Activated CD4-positive, alpha-beta T cell treated with anti-CD3 and anti-CD28 coated beads, Interleukin-2, amount 50 U/mL, for 16 hours (primary cell): ENCODE data around the gene CD7.
A peak's percentile ranks its signal among the peaks of the same experiment; 100 is the strongest.

Experiments
- DNase-seq: peaks from one replicate; pipeline ENCODE4 v3.0.0-alpha.2; 2020

CD7 gene

DNA sequence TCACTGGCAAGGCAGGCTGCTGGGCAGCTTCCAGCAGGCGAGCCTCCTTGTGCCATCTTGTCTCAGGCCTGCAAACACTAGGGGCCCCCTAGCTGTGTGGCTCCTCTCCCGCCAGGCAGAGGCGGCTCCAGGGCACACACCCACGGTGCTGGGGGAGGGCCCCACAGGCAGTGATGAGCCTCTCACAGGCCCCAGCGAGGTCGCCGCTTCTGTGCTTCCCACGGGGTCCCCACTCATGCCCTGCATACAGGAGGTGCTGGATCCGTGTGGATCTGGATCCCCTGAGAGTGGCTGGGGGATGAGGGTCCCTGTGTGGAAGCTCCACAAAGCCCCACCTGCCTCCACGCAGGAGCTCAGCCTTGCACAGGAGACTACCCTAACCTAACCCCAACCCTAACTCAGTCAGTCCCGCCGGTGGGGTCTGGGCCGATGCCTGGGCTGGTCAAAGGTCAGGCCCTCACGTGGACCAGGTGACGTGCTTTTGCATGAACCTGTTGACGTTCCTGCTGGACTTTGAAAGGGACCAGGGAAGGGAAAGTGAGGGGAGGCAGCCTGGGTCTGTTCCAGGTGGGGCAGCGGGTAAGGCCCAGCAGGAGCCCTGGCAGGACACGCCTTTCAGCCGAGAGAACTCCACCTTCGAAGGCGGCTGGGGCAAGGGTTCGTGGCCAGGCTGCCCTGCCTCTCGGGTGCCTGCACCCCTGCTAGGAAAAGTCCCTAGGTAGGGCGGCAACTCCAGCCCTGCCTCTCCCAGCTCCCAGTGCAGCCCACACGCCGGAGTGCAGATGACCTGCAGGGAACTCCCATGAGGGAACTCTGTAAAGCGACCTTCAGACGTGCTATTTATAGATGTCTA lies 11.0 kb upstream of the CD7 start:
- no peak for DNase-seq

DNA sequence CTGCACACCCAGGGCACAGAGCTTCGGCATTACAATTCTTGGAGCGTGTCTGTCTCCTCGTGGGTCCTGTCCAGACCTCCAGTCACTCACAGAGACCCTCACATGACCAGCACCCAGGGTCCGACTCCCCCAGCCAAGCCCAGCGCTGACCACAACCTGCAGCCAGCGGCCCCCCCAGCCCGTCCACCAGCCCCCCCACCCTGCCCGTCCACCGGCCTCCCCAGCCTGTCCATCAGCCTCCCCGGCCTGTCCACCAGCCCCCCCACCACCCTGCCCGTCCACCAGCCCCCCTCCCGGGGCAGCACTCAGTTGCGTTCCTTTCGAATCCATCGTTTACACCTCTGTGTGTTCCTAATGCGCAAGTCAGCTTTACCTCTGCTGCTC lies 10.3 kb upstream of the CD7 start:
- no peak for DNase-seq

DNA sequence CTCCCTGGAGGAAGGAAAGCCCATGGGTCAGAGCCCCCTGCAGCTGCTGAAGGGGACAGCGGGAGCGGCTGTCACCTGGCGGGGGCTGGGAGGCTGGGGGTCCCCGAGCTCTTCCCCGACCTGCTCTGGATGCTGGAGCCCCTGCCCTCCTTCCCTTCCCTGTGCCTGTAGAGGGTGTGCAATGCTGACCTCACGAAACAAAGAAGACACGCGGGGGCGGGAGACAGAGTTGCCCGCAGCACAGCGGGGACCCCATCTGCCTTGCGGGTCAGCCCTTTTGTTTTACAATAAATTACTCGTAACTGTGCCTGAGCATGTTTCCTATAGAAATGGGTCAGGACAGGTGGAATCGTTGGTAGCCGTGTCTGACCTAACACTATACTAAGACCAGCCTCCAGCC lies 9.9 kb upstream of the CD7 start:
- no peak for DNase-seq

DNA sequence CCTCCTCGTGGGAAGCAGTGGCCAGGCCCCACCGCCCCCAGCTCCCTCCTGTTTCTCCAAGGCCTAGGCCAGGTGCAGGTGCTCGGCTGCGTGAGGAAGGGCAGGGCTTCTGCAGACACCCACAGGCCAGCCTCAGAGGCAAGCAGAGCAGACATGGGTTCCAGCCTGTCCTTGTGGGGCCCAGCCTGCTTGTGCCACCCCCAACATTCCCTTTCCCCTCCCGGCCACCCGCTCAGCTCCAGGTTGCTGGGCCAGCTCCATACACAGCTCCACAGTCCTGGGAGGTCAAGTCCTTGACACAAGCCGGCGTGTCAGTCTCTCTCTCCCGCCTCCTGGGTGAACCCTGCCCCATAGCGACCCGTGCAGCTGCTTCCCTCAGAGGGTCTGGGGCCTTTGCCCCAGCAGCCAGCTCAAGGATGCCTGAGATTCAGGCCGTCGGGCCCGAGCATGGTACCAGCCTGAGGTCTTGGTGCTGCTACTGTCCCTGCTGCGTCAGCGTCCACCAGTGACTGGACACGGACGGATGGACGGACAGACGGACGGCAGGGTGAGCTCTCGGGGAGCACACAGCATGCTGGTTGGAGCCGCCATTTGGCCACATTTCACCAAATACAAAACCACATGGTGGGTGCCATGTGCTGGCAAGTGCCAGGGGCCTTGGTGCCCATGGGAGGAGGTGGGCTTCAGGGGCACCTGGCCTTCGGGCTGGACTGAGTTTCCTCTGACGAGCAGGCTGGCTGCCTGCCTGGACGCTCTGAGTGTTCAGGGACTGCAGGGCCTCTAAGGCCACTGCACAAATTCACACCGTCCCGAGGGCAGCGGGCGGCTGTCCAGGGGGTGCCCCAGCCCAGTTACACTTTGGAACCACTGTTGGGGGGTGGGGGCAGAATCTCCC lies 8.1 kb upstream of the CD7 start:
- DNase-seq, result no peak

DNA sequence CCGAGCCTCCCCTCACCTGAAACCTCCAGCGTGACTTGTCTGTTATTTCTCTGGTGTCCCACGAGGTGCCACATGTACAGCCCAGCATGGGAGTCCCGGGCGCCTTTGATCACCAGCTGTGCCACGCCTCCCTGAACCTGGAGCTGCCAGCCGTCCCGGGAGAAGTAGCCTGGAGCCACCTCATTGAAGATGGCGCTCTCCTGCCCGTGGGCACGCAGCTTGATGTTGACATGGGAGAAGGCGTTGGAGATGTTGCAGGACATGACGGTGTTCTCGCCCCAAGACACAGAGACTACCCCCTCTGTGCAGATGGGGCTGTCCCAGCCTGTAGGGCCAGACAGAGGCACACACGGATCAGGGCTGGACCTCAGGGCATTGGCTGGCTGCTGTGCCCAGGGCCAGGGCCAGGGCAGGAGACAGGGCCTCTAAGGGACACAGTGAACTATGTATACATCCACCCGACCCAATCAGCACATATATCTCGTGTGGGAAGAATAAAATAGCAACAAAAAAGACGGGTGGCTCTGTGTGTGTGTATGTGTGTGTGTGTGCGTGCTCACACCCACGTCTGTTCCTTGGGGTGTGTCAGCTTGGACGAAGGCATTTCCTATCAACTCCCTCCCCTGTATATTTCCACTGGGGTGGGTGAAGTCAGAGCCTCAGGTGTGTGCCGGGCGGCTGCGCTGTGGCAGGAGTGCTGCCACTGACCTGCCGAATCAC lies 7.3 kb upstream of the CD7 start:
- no peak for DNase-seq

DNA sequence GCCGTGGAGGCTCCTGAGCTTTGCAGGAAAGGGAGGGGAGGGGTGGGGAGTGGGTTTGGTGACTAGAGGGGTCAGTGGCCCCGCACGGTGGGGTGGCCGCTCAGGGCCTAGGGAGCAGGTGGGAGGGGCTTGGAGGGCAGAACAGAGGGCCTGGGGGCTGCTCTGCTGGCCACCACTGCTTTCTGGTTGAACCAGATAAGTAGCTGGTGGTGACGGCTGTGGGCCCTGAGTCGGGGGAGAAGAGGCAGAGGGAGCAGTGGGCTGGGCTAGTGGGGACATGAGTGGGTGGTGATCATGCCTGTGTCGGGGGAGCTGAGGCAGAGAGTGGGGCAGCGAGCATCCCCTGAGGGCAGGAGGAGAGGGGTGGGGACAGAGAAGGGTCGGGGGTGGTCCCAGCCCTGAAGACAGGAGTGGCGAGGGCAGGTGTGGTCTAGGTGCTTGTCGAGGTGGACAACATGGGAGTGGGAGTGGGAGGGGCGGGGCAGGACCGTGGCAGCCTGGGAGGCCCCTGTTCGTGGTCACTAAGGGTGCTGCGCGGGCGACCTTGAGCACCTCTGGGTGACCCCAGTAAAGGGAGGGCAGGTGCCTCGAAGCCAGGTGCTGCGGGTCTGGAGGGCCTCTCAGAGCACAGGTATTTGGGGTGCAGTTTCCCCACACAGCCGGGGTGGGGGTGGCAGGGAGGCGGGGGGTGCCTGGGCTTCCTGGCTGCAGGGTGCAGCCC lies 6.3 kb upstream of the CD7 start:
- DNase-seq, result no peak

DNA sequence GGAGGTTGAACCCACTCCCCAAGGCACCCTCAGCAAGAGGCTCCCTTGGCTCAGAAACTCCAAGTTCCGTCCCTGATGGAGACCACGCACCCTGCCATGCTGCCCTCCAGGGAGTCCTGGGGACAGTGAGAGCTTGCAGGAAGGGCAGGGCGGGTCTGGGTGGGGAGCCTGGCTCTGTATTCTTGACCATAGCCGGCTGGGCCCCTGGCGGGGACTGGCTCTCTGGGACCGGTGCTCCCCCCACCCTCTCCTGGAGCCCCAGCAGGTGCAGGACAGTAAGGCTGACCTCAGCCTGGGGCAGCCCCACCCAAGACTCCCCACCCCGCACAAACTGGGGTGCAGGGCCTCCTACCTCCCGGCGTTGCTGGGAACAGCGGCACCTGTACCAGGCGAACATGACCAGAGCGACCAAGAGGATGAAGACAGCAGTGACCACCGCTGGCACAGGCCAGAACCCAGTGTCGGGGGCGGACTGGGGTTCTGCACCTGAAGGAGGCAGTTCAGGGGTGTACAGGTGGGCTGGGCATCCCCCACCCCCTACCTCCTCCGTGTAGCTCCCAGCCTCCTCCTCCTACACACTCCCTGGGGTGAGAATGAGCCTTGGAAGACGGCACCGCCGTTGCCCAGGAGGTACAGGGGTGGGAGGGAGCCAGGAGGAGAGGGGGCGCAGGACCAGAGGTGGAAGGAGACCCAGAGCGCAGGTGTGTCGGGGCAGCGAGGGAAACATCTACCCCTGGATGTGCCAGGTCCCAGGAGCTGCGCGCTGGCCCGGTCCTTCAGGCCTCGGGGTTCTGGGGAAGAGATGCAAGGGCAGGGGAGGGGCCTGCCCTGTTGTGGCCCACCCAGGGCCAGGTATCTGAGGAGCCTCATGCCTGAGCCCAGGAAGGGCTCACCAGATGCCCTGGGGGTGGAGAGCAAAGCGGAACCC lies 5.4 kb upstream of the CD7 start:
- DNase-seq, result no peak

DNA sequence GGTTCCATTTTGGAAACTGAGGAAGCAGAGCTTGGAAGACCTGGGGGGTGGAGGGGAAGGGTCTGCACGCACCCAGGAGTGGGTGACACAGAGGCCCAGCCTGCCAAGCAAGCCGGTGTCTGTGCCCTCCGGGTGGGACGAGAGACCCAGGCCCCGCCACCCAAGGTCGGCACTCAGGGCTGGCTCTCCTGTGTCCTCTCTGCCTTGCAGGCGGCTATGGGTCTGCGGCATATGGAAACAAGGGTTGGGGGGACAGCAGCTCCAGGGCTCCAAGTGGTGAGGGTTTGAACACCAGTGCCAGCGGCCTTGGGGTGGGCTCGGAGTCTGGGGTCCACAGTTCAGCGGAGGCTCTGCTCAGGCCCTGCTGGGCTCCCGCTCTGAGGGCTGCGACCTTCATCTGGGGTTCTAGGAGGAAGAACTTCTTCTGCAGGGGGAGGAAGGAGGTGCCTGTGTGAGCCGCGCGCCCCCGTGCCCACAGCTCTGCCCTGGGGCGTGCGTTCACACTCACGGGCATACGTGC lies 4.6 kb upstream of the CD7 start:
- DNase-seq, result no peak

DNA sequence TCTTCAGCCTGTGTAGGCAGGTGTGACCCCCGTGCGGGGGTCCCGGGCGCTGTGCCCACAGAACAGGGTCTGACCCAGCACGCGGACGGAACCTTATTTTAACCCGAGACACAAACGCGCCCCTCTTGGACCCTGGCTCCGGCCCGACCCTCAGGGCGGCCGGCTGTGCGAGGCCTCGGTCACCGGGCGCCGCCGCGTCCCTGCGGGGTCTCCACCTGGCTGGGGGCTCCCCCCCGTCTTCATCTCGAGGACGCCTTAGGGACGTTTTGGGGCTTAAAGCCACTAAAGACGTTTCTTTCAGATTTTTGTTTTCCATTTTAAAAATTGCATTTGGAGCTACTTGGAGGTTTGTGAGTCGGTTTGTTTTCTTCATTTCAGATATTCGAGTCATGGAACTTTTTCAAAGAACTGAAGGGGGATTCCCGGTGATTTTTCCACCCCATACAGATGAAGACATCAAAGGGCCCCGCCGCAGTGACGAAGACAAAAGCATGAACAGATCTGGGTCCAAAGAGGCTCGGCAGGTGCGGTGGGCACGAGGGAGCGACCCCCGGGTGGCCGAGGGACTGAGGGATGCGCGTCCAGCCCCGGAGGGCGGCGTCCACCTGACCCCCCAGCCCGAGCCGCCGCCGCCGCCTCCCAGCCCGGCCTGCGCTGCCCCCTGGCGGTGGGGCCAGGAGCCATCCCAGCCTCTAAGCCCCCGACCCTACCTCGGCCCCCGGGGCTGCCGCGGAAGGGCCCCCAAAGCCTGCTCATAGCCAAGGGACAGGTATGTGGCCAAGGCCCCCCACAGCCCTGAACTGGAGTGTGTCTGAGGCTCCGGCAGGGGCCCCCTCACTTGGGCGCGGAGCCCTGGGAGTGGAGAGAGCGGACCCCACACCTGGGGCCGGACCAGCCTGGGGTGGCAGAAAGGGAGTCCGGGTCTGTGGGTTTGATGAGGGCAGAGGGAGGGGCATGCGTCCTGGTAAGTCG lies 3.8 kb upstream of the CD7 start:
- peak; percentile 57 for DNase-seq

DNA sequence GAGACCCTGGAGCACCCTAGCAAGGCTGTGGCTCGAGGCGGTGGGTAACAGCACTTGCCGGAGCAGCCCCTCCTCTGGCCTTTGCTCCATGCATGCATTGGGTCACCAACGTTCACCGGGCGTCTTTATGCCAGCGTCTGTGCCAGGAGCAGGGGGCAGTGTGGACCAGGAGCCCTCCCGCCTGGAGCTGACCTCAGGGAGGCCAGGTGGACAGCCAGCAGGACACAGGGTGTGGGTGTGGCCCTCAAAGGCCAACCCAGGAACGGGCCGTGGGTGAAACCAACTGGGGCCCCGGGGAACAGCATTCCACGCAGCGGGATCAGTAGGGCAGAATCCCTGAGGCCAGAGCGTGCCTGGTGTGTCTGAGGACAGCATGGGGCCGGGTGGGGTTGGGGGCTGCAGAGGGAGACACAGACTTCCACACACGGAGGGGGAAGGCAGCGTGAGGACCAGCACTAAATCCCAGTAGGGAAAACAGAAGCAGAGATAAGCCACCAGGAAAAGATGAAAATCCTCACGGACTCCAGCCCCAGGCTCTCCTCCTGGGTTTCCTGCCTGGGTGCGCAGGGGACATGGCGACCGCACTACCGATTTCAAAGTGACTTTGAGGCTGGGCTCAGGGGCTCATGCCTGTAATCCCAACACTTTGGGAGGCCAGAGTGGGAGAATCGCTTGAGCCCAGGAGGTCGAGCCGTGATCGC lies 2.9 kb upstream of the CD7 start:
- DNase-seq, result no peak

DNA sequence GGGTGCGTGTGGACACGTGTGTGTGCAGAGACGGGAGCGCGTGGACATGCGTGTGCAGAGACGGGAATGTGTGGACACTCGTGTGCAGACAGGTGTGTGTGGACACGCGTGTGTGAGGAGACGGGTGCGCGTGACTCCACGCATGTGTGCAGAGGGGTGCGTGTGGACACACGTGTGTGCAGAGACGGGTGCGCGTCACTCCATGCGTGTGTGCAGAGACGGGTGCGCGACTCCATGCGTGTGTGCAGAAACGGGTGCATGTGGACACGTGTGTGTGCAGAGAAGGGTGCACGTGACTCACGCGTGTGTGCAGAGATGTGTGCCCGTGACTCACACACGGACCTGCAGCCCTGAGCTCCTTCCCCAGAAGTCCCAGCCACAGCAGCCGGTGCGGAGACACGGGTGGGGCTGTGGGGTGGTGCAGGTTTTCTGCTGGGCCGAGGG lies 2.2 kb upstream of the CD7 start:
- DNase-seq, result no peak

DNA sequence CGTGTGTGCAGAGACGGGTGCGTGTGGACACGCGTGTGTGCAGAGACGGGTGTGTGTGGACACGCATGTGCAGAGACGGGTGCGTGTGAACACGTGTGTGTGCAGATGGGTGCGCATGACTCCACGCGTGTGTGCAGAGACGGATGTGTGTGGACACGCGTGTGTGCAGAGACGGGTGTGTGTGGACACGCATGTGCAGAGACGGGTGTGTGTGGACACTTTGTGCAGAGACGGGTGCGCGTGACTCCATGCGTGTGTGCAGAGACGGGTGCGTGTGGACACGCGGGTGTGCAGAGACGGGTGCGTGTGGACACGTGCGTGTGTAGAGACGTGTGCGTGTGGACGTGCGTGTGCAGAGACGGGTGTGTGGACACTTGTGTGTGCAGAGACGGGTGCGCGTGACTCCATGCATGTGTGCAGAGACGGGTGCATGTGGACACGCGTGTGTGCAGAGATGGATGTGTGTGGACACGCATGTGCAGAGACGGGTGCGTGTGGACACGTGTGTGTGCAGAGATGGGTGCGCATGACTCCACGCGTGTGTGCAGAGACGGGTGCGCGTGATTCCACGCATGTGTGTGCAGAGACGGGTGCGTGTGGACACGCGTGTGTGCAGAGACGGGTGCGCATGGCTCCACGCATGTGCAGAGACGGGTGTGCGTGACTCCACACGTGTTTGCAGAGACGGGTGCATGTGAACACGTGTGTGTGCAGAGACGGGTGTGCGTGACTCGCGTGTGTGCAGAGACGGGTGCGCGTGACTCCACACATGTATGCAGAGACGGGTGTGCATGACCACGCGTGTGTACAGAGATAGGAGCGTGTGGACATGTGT lies 1.6 kb upstream of the CD7 start:
- DNase-seq, result no peak

DNA sequence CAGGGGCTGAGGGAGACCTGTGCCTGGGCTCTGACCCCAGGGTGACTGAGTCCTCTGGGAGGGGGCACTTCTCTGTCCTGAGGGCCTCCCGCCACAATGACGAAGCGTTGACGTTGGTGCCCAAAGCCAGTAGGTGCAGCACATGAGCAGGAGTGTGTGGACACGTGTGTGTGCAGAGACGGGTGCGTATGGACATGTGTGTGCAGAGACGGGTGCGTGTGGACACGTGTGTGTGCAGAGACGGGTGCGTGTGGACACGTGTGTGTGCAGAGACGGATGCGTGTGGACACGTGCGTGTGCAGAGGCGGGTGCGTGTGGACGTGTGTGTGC lies 726 bp upstream of the CD7 start:
- DNase-seq, result no peak

DNA sequence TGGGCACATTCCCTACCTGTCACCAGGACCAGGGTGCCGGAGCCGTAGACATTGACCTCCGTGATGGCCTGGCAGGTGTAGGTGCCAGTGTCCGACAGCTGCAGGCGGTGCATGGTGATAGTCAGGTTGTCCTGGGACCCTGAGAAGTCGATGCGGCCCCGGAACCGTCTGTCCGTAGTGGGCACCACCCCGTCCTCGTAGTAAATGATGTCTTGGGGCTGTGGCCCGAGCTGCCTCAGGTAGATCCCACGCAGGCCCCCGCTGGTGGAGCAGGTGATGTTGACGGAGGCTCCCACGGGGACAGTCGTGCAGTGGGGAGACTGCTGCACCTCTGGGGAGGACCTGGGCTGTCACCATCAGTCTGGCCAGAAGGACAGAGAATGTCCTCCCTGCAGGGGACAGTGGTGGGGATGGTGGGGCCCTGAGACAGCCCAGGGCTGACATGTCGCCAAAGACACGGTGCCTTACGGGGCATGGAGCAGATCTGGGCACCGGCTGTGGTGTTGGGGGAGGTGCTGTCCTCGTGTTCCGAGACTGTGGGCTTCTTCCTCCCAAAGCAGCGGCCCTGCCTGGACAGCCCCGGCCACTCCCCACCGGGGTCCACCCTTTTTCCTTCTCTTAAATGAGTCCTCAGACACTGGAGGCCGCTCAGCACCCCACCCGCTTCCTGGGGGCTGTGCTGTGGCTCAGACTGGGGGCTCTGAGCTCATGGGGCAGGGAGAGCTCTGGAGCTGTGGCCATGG lies 586 bp downstream of the CD7 start:
- DNase-seq, result no peak

DNA sequence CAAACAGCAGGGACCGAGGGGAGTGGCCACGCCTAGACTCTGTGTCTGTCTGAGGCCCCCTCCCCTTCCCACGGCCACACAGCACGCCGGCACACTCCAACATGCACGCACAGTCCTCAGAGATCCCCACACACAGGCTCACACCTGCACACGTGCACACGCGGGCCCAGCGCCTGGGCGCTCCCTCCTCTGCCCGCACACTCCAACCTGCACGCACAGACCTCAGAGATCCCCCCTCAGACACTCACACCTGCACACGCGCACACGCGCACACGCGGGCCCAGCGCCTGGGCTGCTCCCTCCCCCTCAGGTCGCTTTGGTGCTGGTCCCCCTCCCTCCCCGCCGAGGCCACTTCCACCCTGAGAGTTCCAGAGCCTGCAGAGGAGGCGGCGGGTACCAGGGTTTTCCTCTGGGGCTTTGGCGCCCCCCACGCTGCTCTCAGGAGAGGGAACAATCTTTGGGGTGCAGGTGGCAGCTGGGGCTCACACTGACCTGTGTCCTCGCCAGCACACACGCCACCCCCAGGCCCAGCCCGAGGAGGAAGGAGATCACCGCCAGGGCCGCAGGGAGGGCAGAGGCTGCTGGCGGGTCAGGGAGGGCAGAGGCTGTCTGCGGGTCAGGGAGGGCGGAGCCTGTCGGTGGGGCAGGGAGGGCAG lies 1.6 kb downstream of the CD7 start:
- DNase-seq, result no peak

DNA sequence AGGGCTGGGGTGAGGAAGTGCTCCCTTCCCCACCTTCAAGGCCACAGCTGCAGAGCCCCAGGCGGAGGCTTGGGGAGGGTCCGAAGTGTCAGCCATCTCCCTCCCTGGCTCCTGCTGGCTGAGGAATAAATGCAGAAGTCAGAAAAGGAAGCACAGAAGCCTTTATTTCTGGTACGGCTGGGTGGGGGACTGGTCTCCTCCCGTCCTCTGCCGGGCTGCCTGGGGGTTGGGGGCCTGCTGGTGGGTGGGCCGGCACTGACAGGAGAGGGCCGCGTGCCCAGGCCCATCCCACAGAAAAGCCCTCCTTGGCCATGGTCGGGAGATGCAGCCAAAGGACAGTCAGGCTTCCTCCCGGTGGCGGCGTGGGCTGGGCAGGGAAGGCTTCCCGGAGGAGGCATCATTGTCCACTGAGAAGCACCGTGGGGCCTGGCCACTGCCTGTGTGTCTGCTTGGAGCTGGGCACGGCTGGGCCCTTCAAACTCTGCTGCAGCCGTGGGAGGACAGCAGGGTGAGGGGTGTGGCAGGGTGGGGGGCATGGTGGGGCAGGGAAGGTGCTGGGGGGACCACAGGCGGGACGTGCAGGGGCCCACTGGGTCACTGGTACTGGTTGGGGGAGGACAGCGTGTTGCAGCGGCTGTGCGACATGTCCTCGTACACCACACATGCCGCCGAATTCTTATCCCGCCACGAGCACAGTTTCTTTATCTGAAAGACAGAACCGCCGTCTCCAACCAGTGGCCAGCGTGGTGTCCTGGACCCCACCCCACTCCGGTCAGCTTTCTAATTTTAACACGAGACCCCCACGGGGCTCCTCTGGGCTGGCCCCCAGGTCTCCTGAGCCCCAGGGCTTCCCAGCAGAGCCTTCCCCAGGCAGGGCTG lies 2.4 kb downstream of the CD7 start:
- no peak for DNase-seq
